Activated gamma-delta T cell treated with anti-CD3 and anti-CD28 coated beads, Interleukin-2, amount 50 U/mL, for 16 hours (primary cell): ENCODE measurements around the gene BRD2.
A peak's percentile ranks its signal among the peaks of the same experiment; 100 is the strongest.

Experiments
- DNase-seq: peaks from one replicate; pipeline ENCODE4 v3.0.0-alpha.2; 2020; ENCODE audit warnings: low read depth

Gene BRD2

GRCh38 chr6:32949113-32949512 lies 19.3 kb upstream of the BRD2 start:
- DNase-seq = no peak

- DNase-seq = no peak
These were observed 18.4 kb upstream of the BRD2 start for GRCh38 chr6:32950010-32950409.

GRCh38 chr6:32950449-32950848 lies 17.9 kb upstream of the BRD2 start:
- no peak for DNase-seq

- peak; percentile 60 for DNase-seq
These were observed 15.3 kb upstream of the BRD2 start, which contains the start of gene HLA-DMA for GRCh38 chr6:32952817-32953739. Gene HLA-DMA, minus strand, starts transcription at chr6:32953097. Its CDS starts 61 bp downstream, at chr6:32953036.

GRCh38 chr6:32953775-32954174 lies 14.6 kb upstream of the BRD2 start:
- no peak for DNase-seq

GRCh38 chr6:32954267-32954666 lies 14.1 kb upstream of the BRD2 start:
- DNase-seq = no peak

GRCh38 chr6:32954986-32955802 lies 13.2 kb upstream of the BRD2 start:
- DNase-seq = no peak

GRCh38 chr6:32956176-32956575 lies 12.2 kb upstream of the BRD2 start:
- DNase-seq = no peak

- DNase-seq = no peak
These were observed 7.8 kb upstream of the BRD2 start for GRCh38 chr6:32960563-32960962.

- no peak for DNase-seq
These were observed 6.1 kb upstream of the BRD2 start for GRCh38 chr6:32962213-32962826.

GRCh38 chr6:32963866-32964265 lies 4.5 kb upstream of the BRD2 start:
- no peak for DNase-seq

GRCh38 chr6:32964776-32965175 lies 3.6 kb upstream of the BRD2 start:
- no peak for DNase-seq

GRCh38 chr6:32967151-32968091 lies 973 bp upstream of the BRD2 start:
- DNase-seq = no peak

GRCh38 chr6:32968867-32969684 lies 682 bp downstream of the BRD2 start:
- DNase-seq = peak; percentile 33

- DNase-seq = peak; percentile 61
These were observed 1.5 kb downstream of the BRD2 start for GRCh38 chr6:32969685-32970412.

GRCh38 chr6:32970413-32971241 lies 2.2 kb downstream of the BRD2 start:
- DNase-seq = peak; percentile 70

- no peak for DNase-seq
These were observed 2.8 kb downstream of the BRD2 start for GRCh38 chr6:32971242-32971580.

- peak; percentile 100 for DNase-seq
These were observed 3.4 kb downstream of the BRD2 start for GRCh38 chr6:32971581-32972352.
